Transverse colon (tissue), 4 donors: ENCODE measurements around the gene RAB3C. TPM values are rescaled to one million over a fixed set of nuclear protein-coding genes. Genes with fewer than 3 reads are reported as not detected.

Experiments used
- DNase-seq: peaks from one replicate; pipeline ENCODE4 v3.0.0-alpha.2; 2019
- H3K27ac ChIP-seq, 4 donors: fragments of 200-600 bp; sonication (generic); 2 replicates each; pipeline ENCODE4 v1.5.1; 2016 to 2018; ENCODE audit warnings: inconsistent platforms in 4 of 4
- H3K27me3 ChIP-seq: fragments of 200-600 bp; sonication (generic); 2 replicates; pipeline ENCODE4 v1.5.1; 2017; ENCODE audit warnings: inconsistent platforms
- H3K36me3 ChIP-seq, 4 donors: fragments of 200-600 bp; sonication (generic); 2 replicates each; pipeline ENCODE4 v1.5.1; 2017 to 2019; ENCODE audit warnings: inconsistent platforms in 4 of 4
- H3K4me1 ChIP-seq, 4 donors: fragments of 200-600 bp; sonication (generic); 2 replicates each; pipeline ENCODE4 v1.5.1; 2017 to 2020; ENCODE audit warnings: inconsistent platforms in 4 of 4
- H3K4me3 ChIP-seq, 4 donors: fragments of 200-600 bp; sonication (generic); 1 replicate in 1 of 4; 2 replicates in 3 of 4; pipeline versions ENCODE4 v1.5.1 to v1.6.1; 2017 to 2019; ENCODE audit warnings: inconsistent platforms in 4 of 4
- H3K9me3 ChIP-seq, 2 donors: fragments of 200-600 bp; sonication (generic); 2 replicates each; pipeline ENCODE4 v1.5.1; 2017 to 2019; ENCODE audit warnings: inconsistent platforms in 2 of 2
- EP300 ChIP-seq: sonication (generic); formaldehyde crosslinking; IDR thresholded peaks from one replicate; pipeline ENCODE4 v1.6.1; 2017; ENCODE audit warnings: antibody characterized with exemption, low read depth
- POLR2A ChIP-seq: fragments of 450-650 bp; IDR thresholded peaks from one replicate; pipeline ENCODE4 v1.6.1; 2016; ENCODE audit warnings: antibody characterized with exemption, mild to moderate bottlenecking, moderate library complexity
- POLR2AphosphoS5 ChIP-seq, 3 donors: sonication (generic); formaldehyde crosslinking; IDR thresholded peaks; one replicate each; pipeline ENCODE4 v1.6.1; 2016; ENCODE audit warnings: antibody characterized with exemption in 3 of 3
- WGBS, 2 donors: methylation state at CpG; one replicate each; pipeline ENCODE4 v1.1.5; 2018; ENCODE audit warnings: low coverage in 1 of 2; 5-methylcytosine and 5-hydroxymethylcytosine counted together
- in situ Hi-C, 4 donors: fragments of 200-750 bp; cut with MboI; loops; one replicate each; pipeline versions ENCODE4 v1.15.0 to v1.15.1; 2017; ENCODE audit warnings: low sequenced_read_pairs in 3 of 4, low pct_ligation_motif_present in 1 of 4, low pct_unique_long_range_greater_than_20kb in 1 of 4
- intact Hi-C: fragments of 100-400 bp; cut with DNase I; formaldehyde crosslinking; loops from one replicate; pipeline ENCODE4 v1.15.1; 2023; ENCODE audit warnings: low total_unique reads
- total RNA-seq, 4 donors: library from RNA; depleted of rRNA; stranded (reverse); fragments of >200 nt; gene quantifications; one replicate each; pipeline ENCODE4 v1.1.0, GENCODE V29; 2016
- TF ChIP-seq, protein P1 (sequence below), 5 experiments: fragments of 200-600 bp in 3 of 5; fragments of 450-650 bp in 2 of 5; sonication (generic) in 3 of 5; IDR thresholded peaks; 1 replicate in 2 of 5; 2 replicates in 3 of 5; pipeline ENCODE4 v1.5.1; 2016 to 2017; ENCODE audit warnings: antibody characterized with exemption in 5 of 5, inconsistent platforms in 3 of 5, mild to moderate bottlenecking in 2 of 5, moderate library complexity in 1 of 5

RAB3C gene
- total RNA-seq, 4 donors from 2014 or later: 0.20 to 0.75 (median 0.51) TPM

GRCh38 chr5:58674711-58675110 lies 91.8 kb downstream of the RAB3C start:
- H3K4me3 ChIP-seq: no peak overlapping the region
- H3K36me3 ChIP-seq: no peaks in the 10 kb centered on the region
- no peaks in the 10 kb centered on the region for H3K9me3 ChIP-seq
- intact Hi-C loops: no loop called here
- 72 to 80% methylated on average over 2 of the region's 2 CpGs for WGBS, 2 donors
- no peak for DNase-seq
- in situ Hi-C loops: no loop called here
- no peaks in the 10 kb centered on the region for H3K4me1 ChIP-seq
- H3K27me3 ChIP-seq: no peaks in the 10 kb centered on the region
- TF ChIP-seq EP300 (no peak), POLR2A (no peak), POLR2AphosphoS5 (IDR thresholded peaks at IDR 0.05) (no peak)
- TF ChIP-seq, protein P1, sequence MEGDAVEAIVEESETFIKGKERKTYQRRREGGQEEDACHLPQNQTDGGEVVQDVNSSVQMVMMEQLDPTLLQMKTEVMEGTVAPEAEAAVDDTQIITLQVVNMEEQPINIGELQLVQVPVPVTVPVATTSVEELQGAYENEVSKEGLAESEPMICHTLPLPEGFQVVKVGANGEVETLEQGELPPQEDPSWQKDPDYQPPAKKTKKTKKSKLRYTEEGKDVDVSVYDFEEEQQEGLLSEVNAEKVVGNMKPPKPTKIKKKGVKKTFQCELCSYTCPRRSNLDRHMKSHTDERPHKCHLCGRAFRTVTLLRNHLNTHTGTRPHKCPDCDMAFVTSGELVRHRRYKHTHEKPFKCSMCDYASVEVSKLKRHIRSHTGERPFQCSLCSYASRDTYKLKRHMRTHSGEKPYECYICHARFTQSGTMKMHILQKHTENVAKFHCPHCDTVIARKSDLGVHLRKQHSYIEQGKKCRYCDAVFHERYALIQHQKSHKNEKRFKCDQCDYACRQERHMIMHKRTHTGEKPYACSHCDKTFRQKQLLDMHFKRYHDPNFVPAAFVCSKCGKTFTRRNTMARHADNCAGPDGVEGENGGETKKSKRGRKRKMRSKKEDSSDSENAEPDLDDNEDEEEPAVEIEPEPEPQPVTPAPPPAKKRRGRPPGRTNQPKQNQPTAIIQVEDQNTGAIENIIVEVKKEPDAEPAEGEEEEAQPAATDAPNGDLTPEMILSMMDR (IDR thresholded peaks at IDR 0.05): no peak
- H3K27ac ChIP-seq: no peak overlapping the region

GRCh38 chr5:58675341-58675740 lies 92.5 kb downstream of the RAB3C start:
- Histone ChIP-seq H3K36me3 (no peaks in the 10 kb centered on the region), H3K27ac (no peak overlapping the region), H3K9me3 (no peaks in the 10 kb centered on the region), H3K4me1 (no peaks in the 10 kb centered on the region), H3K27me3 (no peaks in the 10 kb centered on the region), H3K4me3 (no peak overlapping the region)
- WGBS, 2 donors: 73 to 74% methylated on average over 1 of the region's 1 CpG
- no peak for DNase-seq
- in situ Hi-C loops: no loop called here
- intact Hi-C loops: no loop called here
- TF ChIP-seq POLR2AphosphoS5 (IDR thresholded peaks at IDR 0.05): no peak
- TF ChIP-seq, protein P1 (IDR thresholded peaks at IDR 0.05): no peak
- no peak for TF ChIP-seq POLR2A
- TF ChIP-seq EP300: no peak

- TF ChIP-seq POLR2AphosphoS5 (IDR thresholded peaks at IDR 0.05): no peak
- no peak for TF ChIP-seq POLR2A
- no peak for TF ChIP-seq EP300
- TF ChIP-seq, protein P1 (IDR thresholded peaks at IDR 0.05): no peak
- in situ Hi-C loops (no loop called here), intact Hi-C loops (no loop called here)
Observed at GRCh38 chr5:58677650-58678049, 94.8 kb downstream of the RAB3C start.

DNA sequence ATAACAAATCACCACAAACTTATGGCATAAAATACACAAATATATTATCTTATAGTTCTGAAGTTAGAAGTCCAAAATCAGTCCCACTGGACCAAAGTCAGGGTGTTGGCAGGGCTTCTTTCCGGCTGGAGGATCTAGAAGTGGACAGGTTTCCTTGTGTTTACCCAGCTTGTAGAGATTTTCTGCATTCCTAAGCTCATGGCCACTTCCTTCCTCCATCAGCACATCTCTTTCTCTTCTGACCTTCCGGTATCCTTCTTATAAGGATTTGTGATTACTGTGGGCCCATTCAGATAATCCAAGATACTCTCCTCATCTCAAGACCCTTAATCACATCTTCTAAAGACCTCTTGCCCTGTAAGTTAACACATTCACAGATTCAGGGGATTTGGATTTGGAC lies 97.6 kb downstream of the RAB3C start:
- intact Hi-C loops (no loop called here), in situ Hi-C loops (no loop called here)
- H3K27me3 ChIP-seq: no peaks in the 10 kb centered on the region
- DNase-seq: no peak
- no peak overlapping the region for H3K27ac ChIP-seq
- no peak overlapping the region for H3K4me3 ChIP-seq
- no peaks in the 10 kb centered on the region for H3K36me3 ChIP-seq
- no peaks in the 10 kb centered on the region for H3K4me1 ChIP-seq
- H3K9me3 ChIP-seq: no peaks in the 10 kb centered on the region
- WGBS, 2 donors: 78 to 85% methylated on average over 2 of the region's 2 CpGs
- TF ChIP-seq POLR2A: no peak
- no peak for TF ChIP-seq EP300
- TF ChIP-seq, protein P1 (IDR thresholded peaks at IDR 0.05): no peak
- no peak for TF ChIP-seq POLR2AphosphoS5 (IDR thresholded peaks at IDR 0.05)

More at GRCh38 chr5:58677650-58678049, 94.8 kb downstream of the RAB3C start:
- H3K4me1 ChIP-seq: no peaks in the 10 kb centered on the region
- WGBS, 2 donors: 74 to 88% methylated on average over 2 of the region's 2 CpGs
- no peak overlapping the region for H3K27ac ChIP-seq
- H3K9me3 ChIP-seq: no peaks in the 10 kb centered on the region
- no peak overlapping the region for H3K4me3 ChIP-seq
- DNase-seq: no peak
- H3K27me3 ChIP-seq: no peaks in the 10 kb centered on the region
- H3K36me3 ChIP-seq: no peaks in the 10 kb centered on the region
